Glomerular endothelial cell (primary cell): Measurements from ENCODE around the gene WDR86. TPM values are rescaled to one million over a fixed set of nuclear protein-coding genes. Genes with fewer than 3 reads are reported as not detected.

ENCODE experiments used
- DNase-seq: peaks from one replicate; pipeline ENCODE4 v3.0.0-alpha.2; 2011; ENCODE audit warnings: low read depth, low spot score; ENCODE audit errors: extremely low read depth
- total RNA-seq: library from RNA; depleted of rRNA; stranded (reverse); fragments of >200 nt; gene quantifications from 2 replicates; pipeline ENCODE4 v1.2.3, GENCODE V29; 2015

Gene WDR86
- total RNA-seq, 1 donor from 2014 or later = 4.3 TPM

GRCh38 chr7:151363182-151363581 lies 46.7 kb downstream of the WDR86 start:
- no peak for DNase-seq

- DNase-seq = no peak
Measured at GRCh38 chr7:151361193-151361959, 48.5 kb downstream of the WDR86 start.

- no peak for DNase-seq
Measured at GRCh38 chr7:151352512-151352911, 57.3 kb downstream of the WDR86 start.

GRCh38 chr7:151351967-151352366 lies 57.9 kb downstream of the WDR86 start:
- DNase-seq = no peak

GRCh38 chr7:151351027-151351426 lies 58.8 kb downstream of the WDR86 start:
- no peak for DNase-seq

GRCh38 chr7:151349507-151349853 lies 60.4 kb downstream of the WDR86 start:
- no peak for DNase-seq

- no peak for DNase-seq
Measured at GRCh38 chr7:151348970-151349369, 60.9 kb downstream of the WDR86 start.

- DNase-seq = no peak
Measured at GRCh38 chr7:151347200-151347599, 62.6 kb downstream of the WDR86 start.

- no peak for DNase-seq
Measured at GRCh38 chr7:151346470-151346769, 63.4 kb downstream of the WDR86 start.

- no peak for DNase-seq
Measured at GRCh38 chr7:151345576-151346469, 64.0 kb downstream of the WDR86 start.

- no peak for DNase-seq
Measured at GRCh38 chr7:151343516-151343915, 66.3 kb downstream of the WDR86 start.

- DNase-seq = no peak
Measured at GRCh38 chr7:151342811-151343210, 67.0 kb downstream of the WDR86 start.

- no peak for DNase-seq
Measured at GRCh38 chr7:151342102-151342646, 67.7 kb downstream of the WDR86 start.

GRCh38 chr7:151341357-151342101 lies 68.3 kb downstream of the WDR86 start, which contains the start of gene NUB1:
Gene NUB1 (plus strand): TSS chr7:151341812. CDS start chr7:151345350, 3,538 bp downstream.
- DNase-seq = no peak

- DNase-seq = no peak
Measured at GRCh38 chr7:151340794-151341356, 69.0 kb downstream of the WDR86 start.

GRCh38 chr7:151339651-151340382 lies 70.0 kb downstream of the WDR86 start:
- DNase-seq = no peak

GRCh38 chr7:151338809-151339208 lies 71.0 kb downstream of the WDR86 start:
- DNase-seq = no peak

GRCh38 chr7:151337346-151337745 lies 72.5 kb downstream of the WDR86 start:
- no peak for DNase-seq

GRCh38 chr7:151336027-151336708 lies 73.7 kb downstream of the WDR86 start:
- DNase-seq = no peak
